K562 (cell line): ENCODE data around the gene WDR18. TPM values are rescaled to one million over a fixed set of nuclear protein-coding genes. Genes with fewer than 3 reads are reported as not detected.

Experiments
- ATF1 ChIP-seq, 2 experiments: fragments of 450-650 bp in 1 of 2; IDR thresholded peaks; 2 replicates each; pipeline ENCODE4 v1.6.1; 2016; ENCODE audit warnings: missing compliant biosample characterization in 1 of 2, missing genetic modification characterization in 1 of 2
- CCNT2 ChIP-seq: IDR thresholded peaks from 2 replicates; pipeline ENCODE4 v1.6.1; 2011; ENCODE audit warnings: borderline replicate concordance, low read depth, mild to moderate bottlenecking, moderate library complexity, mixed read lengths, low read length; ENCODE audit not compliant: insufficient read length; ENCODE audit errors: extremely low read depth
- CHAMP1 ChIP-seq: fragments of 450-650 bp; IDR thresholded peaks from 2 replicates; pipeline ENCODE4 v1.6.1; 2016; ENCODE audit warnings: mild to moderate bottlenecking
- CREB5 ChIP-seq: fragments of 250-450 bp; sonication (Bioruptor Pico); IDR thresholded peaks from 2 replicates; pipeline ENCODE4 v1.5.0; 2020; ENCODE audit warnings: mild to moderate bottlenecking
- ETV5 ChIP-seq: sonication (generic); formaldehyde crosslinking; IDR thresholded peaks from 2 replicates; pipeline ENCODE4 v1.4.0; 2020; ENCODE audit warnings: low read depth, mild to moderate bottlenecking, missing genetic modification reagents
- FOXM1 ChIP-seq, 2 experiments: fragments of 450-650 bp in 1 of 2; sonication (generic) in 1 of 2; formaldehyde crosslinking in 1 of 2; IDR thresholded peaks; 2 replicates each; pipeline versions ENCODE4 v1.6.1 to v1.9.0; 2017 to 2022; ENCODE audit warnings: low read depth in 2 of 2, mild to moderate bottlenecking in 2 of 2, missing genetic modification reagents in 1 of 2, moderate library complexity in 1 of 2
- LEF1 ChIP-seq: fragments of 450-650 bp; IDR thresholded peaks from 2 replicates; pipeline ENCODE4 v1.6.1; 2016; ENCODE audit warnings: mild to moderate bottlenecking
- MBD2 ChIP-seq: sonication (generic); IDR thresholded peaks from 2 replicates; pipeline ENCODE4 v1.6.1; 2016; ENCODE audit warnings: low read depth, borderline replicate concordance
- MCM2 ChIP-seq: fragments of 450-650 bp; IDR thresholded peaks from 2 replicates; pipeline ENCODE4 v1.6.1; 2017; ENCODE audit warnings: low read depth, mild to moderate bottlenecking
- NRF1 ChIP-seq, 2 experiments: fragments of 450-650 bp; IDR thresholded peaks in 1 of 2; conservative IDR thresholded peaks in 1 of 2; 2 replicates each; pipeline ENCODE4 v1.6.1; 2014; ENCODE audit warnings: mild to moderate bottlenecking in 2 of 2
- PHF21A ChIP-seq: fragments of 450-650 bp; IDR thresholded peaks from 2 replicates; pipeline ENCODE4 v1.6.1; 2017; ENCODE audit warnings: low read depth, borderline replicate concordance
- SP2 ChIP-seq: IDR thresholded peaks from 2 replicates; pipeline ENCODE4 v1.6.1; 2011; ENCODE audit warnings: mild to moderate bottlenecking, low read depth, low read length, moderate library complexity; ENCODE audit not compliant: poor library complexity, severe bottlenecking; ENCODE audit errors: extremely low read depth
- TAF7 ChIP-seq: fragments of 450-650 bp; IDR thresholded peaks from 2 replicates; pipeline ENCODE4 v1.6.1; 2016; ENCODE audit warnings: missing genetic modification characterization, missing compliant biosample characterization
- TBP ChIP-seq: optimal IDR thresholded peaks from 2 replicates; pipeline ENCODE3; 2011; ENCODE audit warnings: low read depth, low read length, improper control_type of control experiment
- polyA plus RNA-seq, 8 experiments: library from polyadenylated mRNA; depleted of rRNA in 4 of 8; stranded (reverse) in 5 of 8; unstranded in 3 of 8; fragments of >200 nt; fragmentation: Nextera tagmentation in 2 of 8; fragmentation: Illumina TruSeq in 1 of 8; extraction: Ambion mirVana in 2 of 8; extraction: Trizol in 1 of 8; gene quantifications; 2 replicates each; pipeline versions ENCODE4 v1.2.1 to v1.2.3, GENCODE V29; 2011 to 2014; ENCODE audit warnings: inconsistent platforms in 1 of 8, missing spikeins in 1 of 8
- total RNA-seq, 7 experiments: library from RNA; depleted of rRNA in 6 of 7; stranded (reverse); fragments of >200 nt in 6 of 7; fragmentation: Illumina TruSeq in 2 of 7; extraction: Trizol in 2 of 7; gene quantifications; 2 replicates each; pipeline versions ENCODE4 v1.2.1 to v1.2.3, GENCODE V29; 2011 to 2021; ENCODE audit warnings: low replicate concordance in 1 of 7
- TF ChIP-seq, protein P1 (sequence below): IDR thresholded peaks from 2 replicates; pipeline ENCODE4 v1.6.1; 2011; ENCODE audit warnings: borderline replicate concordance, low read depth, mild to moderate bottlenecking, moderate library complexity, low read length; ENCODE audit not compliant: insufficient read depth, poor library complexity, severe bottlenecking

WDR18 gene
- total and polyA plus RNA-seq, 9 of the 15 experiments (the other 6 are each of a cell fraction or from before 2014, with no cell fraction given), result 0.65 to 181 (median 30.1) TPM

GRCh38 chr19:984165-984967, at the start of gene WDR18 (continued):
- TF ChIP-seq CCNT2 (peak; percentile 57), LEF1 (no peak), MBD2 (peak; percentile 81; the same call in 1 of the 2 replicates), NRF1 (conservative IDR thresholded peaks at IDR 0.05 in 1 of 2, IDR thresholded peaks at IDR 0.05 in 1 of 2) (peak; percentile 98 to 99), MCM2 (no peak), CREB5 (no peak), TAF7 (tag) (peak; percentile 38; the same call in 1 of the 2 replicates), CHAMP1 (no peak), TBP (peak; percentile 76), SP2 (peak; percentile 24), FOXM1 (IDR thresholded peaks at IDR 0.05; ENCODE audit: low read depth) (no peak), FOXM1 (CRISPR knock-in tag; IDR thresholded peaks at IDR 0.05; ENCODE audit: low read depth) (peak; percentile 70; the same call in 1 of the 2 replicates), PHF21A (0 out of 2 replicates have a peak, but pooled peaks have one; percentile 17), ATF1 (CRISPR knock-in tag; IDR thresholded peaks at IDR 0.05) (peak; percentile 84), ATF1 (tag; IDR thresholded peaks at IDR 0.05) (peak; percentile 99), ETV5 (CRISPR knock-in tag) (peak; percentile 75)
- TF ChIP-seq, protein P1, sequence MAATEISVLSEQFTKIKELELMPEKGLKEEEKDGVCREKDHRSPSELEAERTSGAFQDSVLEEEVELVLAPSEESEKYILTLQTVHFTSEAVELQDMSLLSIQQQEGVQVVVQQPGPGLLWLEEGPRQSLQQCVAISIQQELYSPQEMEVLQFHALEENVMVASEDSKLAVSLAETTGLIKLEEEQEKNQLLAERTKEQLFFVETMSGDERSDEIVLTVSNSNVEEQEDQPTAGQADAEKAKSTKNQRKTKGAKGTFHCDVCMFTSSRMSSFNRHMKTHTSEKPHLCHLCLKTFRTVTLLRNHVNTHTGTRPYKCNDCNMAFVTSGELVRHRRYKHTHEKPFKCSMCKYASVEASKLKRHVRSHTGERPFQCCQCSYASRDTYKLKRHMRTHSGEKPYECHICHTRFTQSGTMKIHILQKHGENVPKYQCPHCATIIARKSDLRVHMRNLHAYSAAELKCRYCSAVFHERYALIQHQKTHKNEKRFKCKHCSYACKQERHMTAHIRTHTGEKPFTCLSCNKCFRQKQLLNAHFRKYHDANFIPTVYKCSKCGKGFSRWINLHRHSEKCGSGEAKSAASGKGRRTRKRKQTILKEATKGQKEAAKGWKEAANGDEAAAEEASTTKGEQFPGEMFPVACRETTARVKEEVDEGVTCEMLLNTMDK, result peak; percentile 98
